Stimulated activated CD4-positive, alpha-beta T cell treated with anti-CD3 and anti-CD28 coated beads, Interleukin-15, amount 100 ng/mL, for 1 hour (primary cell): Measurements from ENCODE around the gene SLC52A1.
A peak's percentile ranks its signal among the peaks of the same experiment; 100 is the strongest.
"Not testable (repeated sequence)": the region's sequence is repeated elsewhere in the genome, so short reads cannot be mapped to it uniquely, and the experiment has no call there.

Experiments used
- DNase-seq, 2 donors: peaks; one replicate each; pipeline ENCODE4 v3.0.0-alpha.2; 2020; ENCODE audit warnings: low read depth in 1 of 2, low spot score in 1 of 2

Gene SLC52A1

GRCh38 chr17:5035315-5035714, at the start of gene SLC52A1:
Gene SLC52A1, minus strand, starts transcription at chr17:5035426. Its CDS starts 820 bp downstream, at chr17:5034606.
- DNase-seq = no peak

DNA sequence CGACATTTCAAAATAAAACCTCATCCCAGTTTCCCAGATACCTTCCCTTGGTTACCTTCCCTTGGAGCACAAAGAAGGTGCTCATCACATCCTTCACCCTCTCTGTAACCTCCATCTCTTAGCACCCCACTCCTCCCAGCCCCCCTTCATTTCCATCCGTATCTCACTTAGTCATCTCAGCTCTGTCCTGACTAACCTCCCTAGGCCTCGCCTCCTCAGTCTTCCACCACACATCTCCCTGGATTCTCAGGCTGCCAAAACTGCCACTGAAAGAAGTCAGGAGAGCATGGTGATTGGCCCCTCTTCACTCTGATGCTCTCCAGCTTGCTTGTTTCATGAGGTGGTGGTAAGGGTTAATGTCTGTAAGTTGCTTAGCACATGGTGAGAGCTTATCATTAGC, 45.4 kb upstream of the SLC52A1 start:
- DNase-seq = no peak

DNA sequence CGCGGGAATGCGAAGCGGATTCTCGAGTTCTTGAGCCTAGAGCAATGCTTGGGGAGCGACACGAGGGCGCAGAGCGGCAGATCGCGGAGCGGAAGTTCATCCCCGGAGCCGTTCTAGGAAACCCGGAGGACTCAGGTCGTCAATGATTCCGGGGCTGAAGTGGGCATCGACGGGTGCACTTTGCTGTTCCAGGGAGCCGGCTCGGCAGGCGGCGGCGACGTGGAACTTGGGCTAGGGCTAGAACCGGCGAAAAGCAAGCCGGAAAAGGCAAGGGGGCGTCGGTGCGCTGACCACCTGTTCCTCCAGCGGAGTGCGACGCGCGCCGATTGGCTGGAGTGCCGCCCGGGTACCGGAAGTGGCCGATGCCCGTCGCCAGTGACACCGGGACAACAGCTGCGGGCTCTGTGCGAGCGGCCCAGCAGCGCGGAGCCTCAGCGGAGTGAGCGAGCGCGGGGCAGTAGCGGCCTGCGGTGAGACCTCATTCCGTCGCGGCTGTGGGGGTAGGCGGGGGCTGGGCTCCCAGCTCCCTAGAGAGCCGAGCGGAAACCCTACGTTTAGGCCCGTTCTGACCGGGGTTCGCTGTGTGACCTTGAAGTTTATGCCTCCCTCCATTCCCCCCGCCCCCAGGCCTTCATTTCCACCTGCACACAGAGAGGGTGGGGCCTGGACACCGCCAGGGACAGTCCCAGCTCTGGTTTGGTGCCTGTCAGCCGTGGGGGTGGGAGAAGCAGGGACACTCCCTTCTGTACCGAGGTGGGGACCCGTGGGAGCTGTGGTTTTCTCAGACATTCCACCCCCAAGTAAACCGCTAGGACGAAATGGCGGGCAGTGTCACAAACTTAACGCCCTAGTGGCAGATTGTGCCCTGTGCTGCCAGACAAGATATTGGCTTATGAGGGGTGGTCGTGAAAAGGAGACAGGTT, 43.1 kb upstream of the SLC52A1 start, which contains the start of gene ZFP3:
Gene ZFP3, plus strand, starts transcription at position 362 of the 923 bp plus-strand sequence. CDS start 13,038 bp downstream, outside the sequence.
- DNase-seq = peak; percentile 54 to 58

DNA sequence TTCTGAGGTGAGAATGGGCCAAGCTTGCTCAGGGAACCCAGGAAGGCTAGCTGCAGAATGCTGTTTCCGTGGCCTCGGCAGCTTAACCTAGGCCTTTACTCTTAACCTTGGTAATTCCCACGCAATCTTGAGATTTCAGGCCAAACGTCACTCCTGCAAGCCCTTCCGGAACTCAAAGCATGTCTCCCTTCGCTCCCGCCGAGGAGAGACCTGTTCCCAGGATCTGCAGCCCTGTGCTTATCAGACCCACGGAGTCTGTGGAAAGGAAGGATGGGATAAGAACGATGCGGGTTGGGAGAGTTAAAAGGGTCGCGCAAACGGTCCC, 42.5 kb upstream of the SLC52A1 start:
- DNase-seq = no peak

GRCh38 chr17:5077275-5077674, 42.0 kb upstream of the SLC52A1 start:
- not testable (repeated sequence) for DNase-seq

- not testable (repeated sequence) for DNase-seq
These were observed 40.2 kb upstream of the SLC52A1 start for GRCh38 chr17:5075472-5075871.

GRCh38 chr17:5069724-5070123, 34.5 kb upstream of the SLC52A1 start:
- DNase-seq = no peak

DNA sequence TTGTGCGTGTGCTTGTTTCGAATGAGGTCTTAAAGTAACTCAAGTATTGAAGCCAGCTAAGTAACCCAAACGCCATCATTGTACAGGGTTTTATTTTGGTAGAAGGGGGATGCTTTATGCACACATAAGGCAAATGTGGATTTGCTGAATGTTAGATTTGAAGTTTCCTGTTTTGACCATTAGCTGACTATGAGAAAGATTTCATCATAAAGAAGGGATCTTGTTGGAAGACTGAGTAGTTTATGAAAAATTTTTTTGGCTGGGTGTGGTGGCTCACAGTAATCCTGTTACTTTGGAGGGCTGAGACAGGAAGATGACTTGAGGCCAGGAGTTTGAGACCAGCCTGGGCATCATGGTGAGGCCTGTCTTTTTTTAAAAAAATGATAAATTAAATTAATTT, 33.0 kb upstream of the SLC52A1 start:
- DNase-seq = no peak

GRCh38 chr17:5065227-5065744, 30.1 kb upstream of the SLC52A1 start:
- no peak for DNase-seq

- no peak for DNase-seq
These were observed 20.3 kb upstream of the SLC52A1 start for GRCh38 chr17:5055543-5055942.

DNA sequence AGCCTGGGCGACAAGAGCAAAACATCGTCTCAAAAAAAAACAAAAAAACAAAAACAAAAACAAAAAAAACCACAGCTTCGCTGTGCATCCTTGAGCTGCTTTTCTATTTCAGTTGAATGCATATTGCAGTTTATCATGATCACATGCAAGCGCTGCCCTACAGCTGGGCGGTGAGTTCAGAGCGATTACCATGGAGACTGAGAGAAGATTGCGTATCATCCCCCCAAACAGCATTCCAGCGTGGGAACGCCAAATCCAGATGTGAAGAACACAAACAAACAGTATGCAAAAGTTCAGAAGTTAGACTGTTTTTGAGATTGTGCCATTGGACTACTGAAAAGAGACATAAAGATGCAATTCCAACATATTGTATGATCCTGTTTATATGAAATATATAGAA, 15.1 kb upstream of the SLC52A1 start:
- no peak for DNase-seq

GRCh38 chr17:5049314-5049841, 14.2 kb upstream of the SLC52A1 start:
- peak; percentile 12 to 51 for DNase-seq

- no peak for DNase-seq
These were observed 12.2 kb upstream of the SLC52A1 start for GRCh38 chr17:5047446-5047845.

DNA sequence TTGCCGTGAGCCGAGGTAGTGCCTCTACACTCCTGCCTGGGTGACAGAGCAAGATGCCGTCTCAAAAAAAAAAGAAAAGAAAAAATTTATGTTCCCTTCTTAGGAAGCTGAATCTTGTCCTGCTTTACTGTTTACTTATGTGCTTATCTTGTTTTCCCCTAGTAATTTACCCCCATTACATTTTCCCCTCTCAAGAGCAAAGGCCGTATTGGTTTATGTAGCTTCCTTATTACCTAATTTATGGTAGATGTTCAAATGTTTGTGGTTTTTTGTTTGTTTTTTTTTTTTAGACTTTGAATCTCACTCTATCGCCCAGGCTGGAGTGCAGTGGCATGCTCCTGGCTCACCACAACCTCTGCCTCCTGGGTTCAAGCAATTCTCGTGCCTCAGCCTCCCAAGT, 10.3 kb upstream of the SLC52A1 start:
- no peak for DNase-seq

- DNase-seq = no peak
These were observed 9.4 kb upstream of the SLC52A1 start for GRCh38 chr17:5044630-5045029.

GRCh38 chr17:5043524-5043923, 8.3 kb upstream of the SLC52A1 start:
- no peak for DNase-seq

DNA sequence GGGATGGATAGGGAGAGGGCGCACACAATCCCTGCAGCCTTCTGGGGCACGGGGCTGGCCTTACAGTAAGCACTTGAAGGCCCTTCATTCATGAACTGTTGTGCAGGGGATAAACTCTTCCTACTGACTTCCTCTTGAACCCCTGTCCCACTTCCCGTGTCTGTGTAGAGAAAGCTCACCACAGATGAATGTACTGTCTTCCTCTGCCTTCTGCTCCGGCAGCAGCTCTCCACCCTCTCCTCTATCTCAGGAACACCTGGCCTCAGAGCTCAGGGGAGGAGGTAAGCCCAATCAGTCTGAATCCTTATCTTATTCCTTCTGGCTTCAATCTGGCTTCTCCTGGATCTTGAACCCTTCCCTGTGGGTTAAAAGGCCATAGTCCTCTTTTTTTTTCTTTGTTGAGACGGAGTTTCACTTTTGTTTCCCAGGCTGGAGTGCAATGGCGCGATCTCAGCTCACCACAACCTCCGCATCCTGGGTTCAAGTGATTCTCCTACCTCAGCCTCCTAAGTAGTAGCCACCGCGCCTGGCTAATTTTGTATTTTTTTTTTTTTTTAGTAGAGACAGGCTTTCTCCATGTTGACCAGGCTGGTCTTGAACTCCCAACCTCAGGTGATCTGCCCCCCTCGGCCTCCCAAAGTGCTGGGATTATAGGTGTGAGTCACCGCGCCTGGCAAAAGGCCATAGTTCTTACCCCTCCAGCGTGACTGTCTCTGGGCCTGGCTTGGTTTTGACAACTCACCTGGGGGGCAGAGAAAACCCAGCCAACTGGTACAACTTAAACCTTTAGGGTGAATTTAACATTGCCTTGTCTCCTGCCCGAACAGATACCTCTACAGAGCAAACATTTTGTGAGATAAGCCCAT, 7.2 kb upstream of the SLC52A1 start:
- DNase-seq = no peak

DNA sequence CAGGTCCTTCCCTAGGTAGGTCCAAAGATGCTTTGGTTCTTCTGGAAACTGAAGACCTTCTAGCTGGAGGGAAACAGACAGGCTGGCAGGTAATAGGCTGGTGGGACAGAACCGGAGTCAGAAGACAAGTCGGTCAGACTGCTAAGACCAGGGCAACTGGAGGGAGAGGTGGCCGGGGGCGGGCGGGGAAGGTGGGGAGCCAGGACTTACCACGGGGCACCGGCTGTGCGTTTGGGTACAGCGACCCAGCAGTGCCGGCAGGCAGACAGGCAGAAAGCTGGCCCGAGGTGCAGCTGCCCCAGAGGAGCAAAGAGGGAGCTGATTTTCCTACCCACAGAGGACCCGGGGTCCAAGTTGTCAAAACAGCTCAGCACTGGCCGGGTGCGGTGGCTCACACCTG, 575 bp downstream of the SLC52A1 start:
- no peak for DNase-seq

DNA sequence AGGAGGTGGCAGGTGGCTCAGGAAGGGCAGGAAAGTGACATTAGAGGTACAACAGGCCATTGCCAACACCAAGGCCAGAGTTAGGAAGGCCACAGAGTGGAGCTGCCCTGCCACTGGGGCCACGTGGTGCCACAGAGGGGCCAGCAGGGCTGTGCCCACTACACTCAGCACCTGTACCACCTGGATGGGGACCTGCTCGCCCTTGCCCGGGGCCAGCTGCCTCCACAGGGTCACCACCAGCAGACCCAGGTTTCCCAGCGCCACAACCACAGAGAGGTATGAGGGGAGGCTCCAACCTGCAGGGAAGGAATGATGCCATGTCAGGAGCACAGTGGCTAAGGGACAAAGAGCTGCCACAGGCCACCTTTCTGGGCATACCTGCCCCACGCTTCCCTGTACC, 1.2 kb downstream of the SLC52A1 start:
- DNase-seq = no peak

GRCh38 chr17:5033352-5034015, 1.7 kb downstream of the SLC52A1 start:
- DNase-seq = no peak

GRCh38 chr17:5032865-5033264, 2.4 kb downstream of the SLC52A1 start:
- DNase-seq = no peak
